T-helper 22 cell (primary cell): ENCODE data around the gene SOS2.
"Not testable (repeated sequence)": the region's sequence is repeated elsewhere in the genome, so short reads cannot be mapped to it uniquely, and the experiment has no call there.

Experiments
- DNase-seq: peaks from one replicate; pipeline ENCODE4 v3.0.0-alpha.2; 2020; ENCODE audit warnings: low read depth

Gene SOS2

GRCh38 chr14:50225974-50226297, 5.4 kb downstream of the SOS2 start:
- DNase-seq, result no peak

DNA sequence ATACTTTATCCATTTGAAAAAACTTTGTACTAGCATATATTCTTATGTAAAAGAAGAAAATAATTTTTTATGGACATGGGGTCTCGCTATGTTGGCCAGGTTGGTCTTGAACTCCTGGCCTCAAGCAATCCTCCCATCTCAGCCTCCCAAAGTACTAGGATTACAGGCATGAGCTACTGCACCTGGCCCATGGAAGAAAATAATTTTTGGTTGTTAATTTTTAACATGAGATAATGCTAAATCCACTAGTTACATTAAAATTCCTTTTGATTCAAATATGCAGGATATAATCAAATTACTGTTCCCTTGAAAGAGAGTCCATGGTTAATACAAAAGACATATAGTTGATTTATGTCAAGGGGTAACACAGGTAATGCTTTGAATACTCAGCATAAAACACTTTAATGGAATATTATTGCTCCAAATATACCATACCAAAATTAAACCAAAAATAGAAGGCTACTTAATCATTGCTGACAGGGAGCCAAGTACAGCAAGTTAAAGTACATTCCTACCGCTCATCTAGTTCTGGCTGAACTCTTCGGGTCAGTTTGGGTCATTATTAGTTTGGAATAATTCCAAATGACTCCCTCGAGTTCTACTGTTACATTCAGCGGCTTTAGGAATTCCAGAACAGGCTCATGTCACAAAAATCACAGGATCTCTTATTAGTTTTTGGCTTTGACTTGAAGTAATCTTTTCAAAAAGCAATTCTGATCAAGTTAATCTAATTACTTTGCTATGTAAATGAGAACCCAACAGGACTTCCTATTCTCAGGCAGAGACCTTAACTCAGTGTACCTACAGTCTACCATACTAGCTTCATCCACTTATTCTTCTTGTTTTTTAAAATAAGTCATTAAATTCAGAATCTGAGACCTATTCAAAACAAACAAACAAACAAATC, 6.1 kb downstream of the SOS2 start:
- no peak for DNase-seq

DNA sequence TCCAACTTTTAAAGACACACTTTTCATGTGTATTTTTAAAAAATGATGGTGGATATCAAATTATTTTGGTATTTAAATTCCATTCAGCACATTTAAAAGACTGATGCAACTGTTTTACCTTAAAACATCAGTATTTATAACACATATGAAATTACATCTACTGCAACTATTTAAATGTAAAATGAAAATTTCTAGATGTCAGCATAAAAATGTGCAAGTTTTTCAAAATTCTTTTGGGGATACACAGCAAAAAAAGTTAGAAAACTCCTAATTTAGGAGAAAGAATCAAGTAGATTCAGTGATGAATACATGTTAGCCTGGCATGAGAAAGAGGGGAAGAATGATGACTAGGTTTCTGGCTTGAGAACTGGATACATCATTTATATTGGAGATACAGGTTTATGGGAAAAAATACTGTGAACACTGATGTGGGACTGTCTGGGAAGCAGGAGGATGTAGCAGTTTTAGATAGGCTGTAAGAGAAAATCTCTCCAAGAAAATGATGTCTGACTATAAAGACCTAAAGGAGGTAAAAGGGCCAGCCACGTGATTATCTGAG, 9.2 kb downstream of the SOS2 start:
- DNase-seq, result no peak

- DNase-seq, result no peak
These were observed 12.9 kb downstream of the SOS2 start for GRCh38 chr14:50218501-50218900.

- DNase-seq, result no peak
These were observed 16.0 kb downstream of the SOS2 start for GRCh38 chr14:50215416-50215815.

- DNase-seq, result no peak
These were observed 17.6 kb downstream of the SOS2 start for GRCh38 chr14:50213795-50214194.

GRCh38 chr14:50212726-50213125, 18.7 kb downstream of the SOS2 start:
- DNase-seq, result no peak

GRCh38 chr14:50210074-50210473, 21.3 kb downstream of the SOS2 start:
- DNase-seq, result no peak

DNA sequence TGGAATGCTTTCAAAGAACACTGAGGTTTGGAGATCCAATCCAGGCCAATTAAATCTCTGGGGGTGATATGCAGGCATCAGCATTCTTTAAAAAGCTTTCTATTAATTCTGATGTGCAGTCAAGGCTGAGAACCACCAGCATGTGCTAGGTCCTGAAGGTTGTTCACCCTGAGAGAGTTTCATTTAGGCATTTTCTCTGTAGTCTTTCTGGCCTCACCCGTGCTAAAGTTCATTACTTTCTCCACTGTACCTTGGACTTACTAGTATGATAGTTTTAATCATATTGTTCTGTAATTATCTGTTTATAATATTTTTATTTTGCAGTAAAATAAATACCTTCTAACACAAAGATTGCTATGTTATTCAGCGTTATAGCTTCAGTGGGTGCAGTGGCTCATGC, 32.9 kb downstream of the SOS2 start:
- no peak for DNase-seq

- no peak for DNase-seq
These were observed 39.9 kb downstream of the SOS2 start for GRCh38 chr14:50191499-50191898.

- no peak for DNase-seq
These were observed 45.3 kb downstream of the SOS2 start for GRCh38 chr14:50186107-50186506.

- no peak for DNase-seq
These were observed 57.5 kb downstream of the SOS2 start for GRCh38 chr14:50173891-50174290.

DNA sequence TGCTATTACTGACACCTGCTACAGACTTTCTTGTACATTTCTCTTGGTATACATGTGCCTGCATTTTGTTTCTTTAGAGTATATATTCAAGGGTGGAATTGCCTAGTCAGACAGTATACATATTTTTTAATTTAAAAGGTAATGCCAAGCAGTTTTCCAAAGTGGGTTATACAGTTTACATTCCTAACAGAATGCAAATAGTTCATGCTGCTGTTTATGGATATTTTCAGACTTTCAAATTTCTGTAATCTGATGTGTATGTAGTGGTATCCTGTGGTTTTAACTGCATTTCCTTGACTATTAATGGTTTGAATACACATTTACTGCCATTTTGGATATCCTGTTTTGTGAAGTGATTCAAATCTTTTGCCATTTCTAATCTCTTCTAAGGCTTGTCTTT, 59.5 kb downstream of the SOS2 start:
- no peak for DNase-seq

- not testable (repeated sequence) for DNase-seq
These were observed 64.0 kb downstream of the SOS2 start for GRCh38 chr14:50167381-50167780.

GRCh38 chr14:50156111-50156510, 75.3 kb downstream of the SOS2 start:
- no peak for DNase-seq

GRCh38 chr14:50148799-50149198, 82.6 kb downstream of the SOS2 start:
- no peak for DNase-seq

GRCh38 chr14:50139192-50139591, 92.2 kb downstream of the SOS2 start:
- DNase-seq, result no peak

DNA sequence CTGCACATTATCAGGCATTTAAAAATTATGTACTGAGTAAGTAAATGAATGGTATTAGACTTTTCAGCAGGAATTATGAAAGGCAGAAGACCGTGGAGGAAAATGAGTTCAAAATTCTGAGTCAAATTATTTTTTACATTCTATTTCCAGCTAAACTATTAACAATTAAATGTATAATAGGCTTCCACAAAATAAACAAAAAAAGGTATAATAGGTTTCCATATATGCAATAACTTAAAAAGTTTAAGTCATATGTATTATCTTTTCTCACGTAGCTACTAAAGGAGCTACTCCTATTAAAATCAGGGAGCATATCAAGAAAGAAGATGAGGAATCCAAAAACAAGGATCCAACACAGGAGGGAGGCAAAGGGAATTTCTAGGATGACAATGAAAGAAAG, 103.6 kb downstream of the SOS2 start:
- no peak for DNase-seq

DNA sequence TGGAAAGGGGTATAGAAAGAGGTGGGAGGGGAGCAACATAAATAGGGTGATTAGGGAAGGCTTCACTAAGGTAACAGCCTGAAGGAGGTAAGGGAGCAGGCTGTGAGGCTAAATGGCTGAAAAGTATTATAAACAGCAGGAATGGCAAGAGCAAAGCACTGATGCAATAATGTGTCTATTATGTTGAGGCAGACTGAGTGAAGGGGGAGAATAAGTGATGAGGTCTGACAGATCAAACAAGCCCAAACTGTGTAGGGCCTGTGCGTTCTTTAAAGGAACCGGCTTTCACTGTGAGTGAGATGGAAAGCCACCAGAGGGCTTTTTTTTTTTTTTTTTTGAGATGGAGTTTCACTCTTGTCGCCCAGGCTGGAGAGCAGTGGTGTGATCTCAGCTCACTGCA, 108.3 kb downstream of the SOS2 start:
- no peak for DNase-seq

- no peak for DNase-seq
These were observed 109.1 kb downstream of the SOS2 start for GRCh38 chr14:50122291-50122690.

DNA sequence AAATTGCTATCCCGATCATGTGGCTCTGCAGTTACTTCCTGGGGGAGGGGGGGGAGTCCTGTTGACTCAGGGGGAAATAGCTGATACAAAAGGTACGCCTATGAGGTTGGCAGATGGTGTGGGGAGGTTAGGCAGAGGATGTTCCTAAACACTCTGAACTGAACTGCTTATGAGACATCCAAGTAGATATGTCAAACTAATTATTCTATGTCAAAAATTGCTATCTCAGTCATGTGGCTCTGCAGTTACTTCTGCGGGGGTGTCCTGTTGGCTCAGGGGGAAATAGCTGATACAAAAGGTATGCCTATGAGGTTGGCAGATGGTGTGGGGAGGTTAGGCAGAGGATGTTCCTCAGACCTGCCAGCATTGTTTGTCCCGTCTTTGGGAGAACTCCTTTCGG, 109.9 kb downstream of the SOS2 start:
- DNase-seq, result no peak

DNA sequence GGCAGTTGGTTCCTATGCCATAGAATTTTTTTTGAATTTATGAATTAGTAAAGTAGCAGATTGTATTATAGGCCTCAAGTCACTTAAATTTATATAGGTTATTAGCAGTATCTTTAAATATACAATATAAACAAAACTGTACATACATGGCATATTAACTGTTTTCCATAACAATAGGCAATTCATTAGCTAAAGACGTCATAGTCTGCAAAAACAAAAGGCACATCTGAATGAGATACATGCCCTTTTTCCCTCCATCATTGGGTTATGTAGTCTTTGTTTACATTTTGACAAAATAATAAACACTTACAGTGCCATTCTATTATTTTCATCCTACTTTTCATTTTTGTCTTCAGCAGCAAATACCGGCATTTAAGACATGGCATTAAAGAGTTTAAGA, 113.9 kb downstream of the SOS2 start:
- no peak for DNase-seq

- no peak for DNase-seq
These were observed 114.4 kb downstream of the SOS2 start for GRCh38 chr14:50116966-50117365.
